ENCODE results near the gene GLDN.
"Not testable (repeated sequence)": the region's sequence is repeated elsewhere in the genome, so short reads cannot be mapped to it uniquely, and the experiment has no call there.

The GLDN gene

GRCh38 chr15:51387699-51388041, 46.2 kb downstream of the GLDN start:
- no peak for DNase-seq (ENCODE audit: low read depth in 2 of 2)

- no peak for DNase-seq (ENCODE audit: low read depth in 2 of 2)
These were observed 47.3 kb downstream of the GLDN start for GRCh38 chr15:51388726-51389125.

GRCh38 chr15:51390241-51390965, 48.9 kb downstream of the GLDN start:
- no peak for DNase-seq (ENCODE audit: low read depth in 2 of 2)

GRCh38 chr15:51390966-51391422, 49.5 kb downstream of the GLDN start:
- no peak for DNase-seq (ENCODE audit: low read depth in 2 of 2)

GRCh38 chr15:51396921-51397320, 55.5 kb downstream of the GLDN start:
- DNase-seq (ENCODE audit: low read depth in 2 of 2) = no peak

- DNase-seq (ENCODE audit: low read depth in 2 of 2) = no peak
These were observed 57.2 kb downstream of the GLDN start for GRCh38 chr15:51398626-51399025.

- DNase-seq (ENCODE audit: low read depth in 2 of 2) = no peak
These were observed 59.8 kb downstream of the GLDN start for GRCh38 chr15:51401051-51401780.

GRCh38 chr15:51401872-51402517, 60.5 kb downstream of the GLDN start:
- no peak for DNase-seq (ENCODE audit: low read depth in 2 of 2)

- no peak for DNase-seq (ENCODE audit: low read depth in 2 of 2)
These were observed 61.8 kb downstream of the GLDN start for GRCh38 chr15:51403072-51403878.

- DNase-seq (ENCODE audit: low read depth in 2 of 2) = no peak
These were observed 62.7 kb downstream of the GLDN start for GRCh38 chr15:51403946-51404695.

- no peak for DNase-seq (ENCODE audit: low read depth in 2 of 2)
These were observed 64.5 kb downstream of the GLDN start for GRCh38 chr15:51405693-51406523.

- DNase-seq (ENCODE audit: low read depth in 2 of 2) = no peak
These were observed 72.9 kb downstream of the GLDN start for GRCh38 chr15:51414256-51414860.

GRCh38 chr15:51416129-51416528, 74.7 kb downstream of the GLDN start:
- DNase-seq (ENCODE audit: low read depth in 2 of 2) = no peak

GRCh38 chr15:51423040-51423439, 81.6 kb downstream of the GLDN start:
- not testable (repeated sequence) for DNase-seq (ENCODE audit: low read depth in 2 of 2)

- DNase-seq (ENCODE audit: low read depth in 2 of 2) = no peak
These were observed 83.3 kb downstream of the GLDN start for GRCh38 chr15:51424780-51425179.

- no peak for DNase-seq (ENCODE audit: low read depth in 2 of 2)
These were observed 84.1 kb downstream of the GLDN start for GRCh38 chr15:51425517-51426040.

- DNase-seq (ENCODE audit: low read depth in 2 of 2) = no peak
These were observed 97.1 kb downstream of the GLDN start for GRCh38 chr15:51438526-51438925.

- no peak for DNase-seq (ENCODE audit: low read depth in 2 of 2)
These were observed 101.9 kb downstream of the GLDN start for GRCh38 chr15:51443282-51443914.

GRCh38 chr15:51444112-51444511, 102.7 kb downstream of the GLDN start:
- no peak for DNase-seq (ENCODE audit: low read depth in 2 of 2)
